Gastrocnemius medialis (tissue), 4 donors: ENCODE measurements around the gene CFAP46. TPM values are rescaled to one million over a fixed set of nuclear protein-coding genes. Genes with fewer than 3 reads are reported as not detected.

Experiments used
- ATAC-seq, 2 donors: fragments of 150-250 bp; one replicate each; pipeline ENCODE4 v1.9.1; 2016
- DNase-seq, 2 donors: peaks; one replicate each; pipeline ENCODE4 v3.0.0-alpha.2; 2019
- H3K27ac ChIP-seq, 4 donors: fragments of 200-600 bp; sonication (generic); 1 replicate in 1 of 4; 2 replicates in 3 of 4; pipeline ENCODE4 v1.5.1; 2016 to 2018; ENCODE audit warnings: mild to moderate bottlenecking in 2 of 4, moderate library complexity in 1 of 4
- H3K27me3 ChIP-seq, 3 donors: fragments of 200-600 bp; sonication (generic) in 2 of 3; 1 replicate in 1 of 3; 2 replicates in 2 of 3; pipeline versions ENCODE4 v1.5.1 to v1.6.0; 2016 to 2019; ENCODE audit warnings: mild to moderate bottlenecking in 1 of 3, moderate library complexity in 1 of 3
- H3K36me3 ChIP-seq, 2 donors: fragments of 200-600 bp; sonication (generic) in 1 of 2; one replicate each; pipeline ENCODE4 v1.5.1; 2017 to 2018
- H3K4me1 ChIP-seq, 2 donors: fragments of 200-600 bp; sonication (generic) in 1 of 2; one replicate each; pipeline ENCODE4 v1.5.1; 2016 to 2017; ENCODE audit warnings: mild to moderate bottlenecking in 2 of 2
- H3K4me3 ChIP-seq, 4 donors: fragments of 200-600 bp; sonication (generic) in 3 of 4; 1 replicate in 1 of 4; 2 replicates in 3 of 4; pipeline ENCODE4 v1.5.1; 2016 to 2019; ENCODE audit warnings: mild to moderate bottlenecking in 2 of 4
- H3K9me3 ChIP-seq, 3 donors: fragments of 200-600 bp; sonication (generic) in 2 of 3; 1 replicate in 1 of 3; 2 replicates in 2 of 3; pipeline ENCODE4 v1.5.1; 2016 to 2019
- CTCF ChIP-seq, 5 experiments: fragments of 450-650 bp in 3 of 5; fragments of 200-600 bp in 2 of 5; sonication (generic) in 2 of 5; IDR thresholded peaks in 4 of 5; conservative IDR thresholded peaks in 1 of 5; 1 replicate in 4 of 5; 2 replicates in 1 of 5; pipeline ENCODE4 v1.5.1; 2016 to 2019; ENCODE audit warnings: antibody characterized with exemption in 5 of 5, mild to moderate bottlenecking in 3 of 5, moderate library complexity in 3 of 5
- POLR2A ChIP-seq, 2 donors: fragments of 450-650 bp; IDR thresholded peaks; one replicate each; pipeline ENCODE4 v1.6.1; 2017; ENCODE audit warnings: antibody characterized with exemption in 2 of 2, mild to moderate bottlenecking in 2 of 2, moderate library complexity in 2 of 2
- in situ Hi-C, 4 donors: fragments of 200-750 bp; cut with MboI; loops; one replicate each; pipeline versions ENCODE4 v1.15.0 to v1.8.0; 2017; ENCODE audit warnings: low sequenced_read_pairs in 4 of 4
- intact Hi-C: fragments of 100-400 bp; cut with DNase I; formaldehyde crosslinking; loops from one replicate; pipeline ENCODE4 v1.15.1; 2023; ENCODE audit warnings: low total_unique reads
- total RNA-seq, 4 donors: library from RNA; depleted of rRNA; stranded (reverse); fragments of >200 nt; gene quantifications; one replicate each; pipeline versions ENCODE4 v1.1.0 to v1.2.3, GENCODE V29; 2016

Gene CFAP46
- 10 to 100 TPM in 3 of 4 donors, 1 to 10 TPM in 1; 4.2 to 27.9 (median 11.9) TPM for total RNA-seq

- Histone ChIP-seq H3K9me3 (no peaks in the 10 kb centered on the region), H3K4me3 (peak within 1 kb of the TSS; percentile 50 to 62 (median 52)), H3K36me3 (no peaks in the 10 kb centered on the region), H3K27ac (no peak within 1 kb of the TSS), H3K27me3 (peaks cover 21 to 26% (median 24%) of the 10 kb centered on the region in 3 donors), H3K4me1 (no peaks in the 10 kb centered on the region)
- no peak for TF ChIP-seq CTCF (IDR thresholded peaks at IDR 0.05 in 4 of 5, conservative IDR thresholded peaks at IDR 0.05 in 1 of 5)
- no peak for TF ChIP-seq POLR2A (IDR thresholded peaks at IDR 0.05)
- DNase-seq (no peak), ATAC-seq (peak in 1 of 2 donors; percentile 44)
- intact Hi-C loops = loop anchor here (5.0 kb wide), 1 partner anchor 105 kb away; no protein-coding TSS in a partner anchor
- in situ Hi-C loops = loop anchor here in 2 of 4 donors (10.0 to 25.0 kb wide), 2 partner anchors 170 to 182 kb away; no protein-coding TSS in a partner anchor
Measured at GRCh38 chr10:132942101-132943057, at the start of gene CFAP46. Gene CFAP46 (minus strand): TSS chr10:132942570. CDS start chr10:132942484, 86 bp downstream.

GRCh38 chr10:132991706-132992432, 49.5 kb upstream of the CFAP46 start:
- H3K4me1 ChIP-seq = no peaks in the 10 kb centered on the region
- ATAC-seq (no peak), DNase-seq (no peak)
- TF ChIP-seq CTCF (IDR thresholded peaks at IDR 0.05 in 4 of 5, conservative IDR thresholded peaks at IDR 0.05 in 1 of 5) = no peak
- no peak overlapping the region for H3K27ac ChIP-seq
- H3K27me3 ChIP-seq = peaks cover 0 to 4% (median under 1%) of the 10 kb centered on the region in 3 donors
- in situ Hi-C loops = no loop called here
- H3K9me3 ChIP-seq = no peaks in the 10 kb centered on the region
- no peaks in the 10 kb centered on the region for H3K36me3 ChIP-seq
- intact Hi-C loops = no loop called here
- no peak overlapping the region for H3K4me3 ChIP-seq

DNA sequence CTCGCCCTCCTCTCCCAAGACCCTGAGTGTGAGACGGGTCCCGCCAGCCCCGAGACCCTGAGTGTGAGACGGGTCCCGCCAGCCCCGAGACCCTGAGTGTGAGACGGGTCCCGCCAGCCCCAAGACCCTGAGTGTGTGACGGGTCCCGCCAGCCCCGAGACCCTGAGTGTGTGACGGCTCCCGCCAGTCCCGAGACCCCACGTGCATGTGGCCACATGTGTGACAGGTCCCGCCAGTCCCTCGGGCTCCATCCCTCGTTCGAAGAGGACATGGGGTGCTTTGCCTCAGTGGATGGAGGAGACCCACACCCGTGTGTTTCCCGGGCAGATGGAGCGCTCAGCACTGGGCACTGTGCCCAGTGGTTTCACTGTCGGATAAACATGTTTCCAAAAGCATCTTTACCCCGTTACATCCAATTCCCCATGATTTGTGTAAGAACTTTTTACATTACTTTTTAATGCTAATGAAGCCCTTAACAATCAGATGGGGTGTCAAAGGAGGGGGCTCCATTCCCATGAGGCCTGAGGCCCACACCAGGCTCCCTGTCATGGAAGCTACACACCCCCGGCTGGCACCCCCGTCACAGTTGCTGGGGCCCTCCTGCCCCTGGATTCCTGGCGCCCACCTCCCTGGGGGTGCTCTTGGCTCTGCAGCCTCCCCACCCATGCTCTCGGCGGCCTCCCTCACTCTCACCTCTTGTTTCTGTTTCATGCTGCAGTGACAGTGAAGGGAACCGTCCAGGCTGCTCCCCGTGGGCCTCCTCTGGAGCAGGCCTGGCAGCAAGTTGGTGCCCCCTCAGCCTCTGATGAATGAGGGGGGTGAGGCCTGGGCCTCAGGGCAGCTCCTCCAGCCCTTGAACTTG, 48.5 kb upstream of the CFAP46 start:
- Histone ChIP-seq H3K27me3 (peaks cover 0 to 10% (median 4%) of the 10 kb centered on the region in 3 donors), H3K4me1 (no peaks in the 10 kb centered on the region), H3K27ac (no peak overlapping the region), H3K9me3 (no peaks in the 10 kb centered on the region), H3K4me3 (no peak overlapping the region), H3K36me3 (no peaks in the 10 kb centered on the region)
- in situ Hi-C loops (no loop called here), intact Hi-C loops (no loop called here)
- ATAC-seq = no peak
- TF ChIP-seq POLR2A (IDR thresholded peaks at IDR 0.05) = no peak
- TF ChIP-seq CTCF (IDR thresholded peaks at IDR 0.05 in 4 of 5, conservative IDR thresholded peaks at IDR 0.05 in 1 of 5) = no peak
- no peak for DNase-seq
